H9 (cell line): ENCODE data around the gene ECI2. TPM values are rescaled to one million over a fixed set of nuclear protein-coding genes. Genes with fewer than 3 reads are reported as not detected.

Source experiments
- DNase-seq: peaks from one replicate; pipeline ENCODE4 v3.0.0-alpha.2; 2017
- H2AFZ ChIP-seq: one replicate; pipeline ENCODE4 v1.6.1; 2013; ENCODE audit warnings: mild to moderate bottlenecking, low read length, control low read depth, moderate library complexity
- H2AK5ac ChIP-seq: 2 replicates; pipeline ENCODE4 v1.6.1; 2013; ENCODE audit warnings: low read length, control low read depth, mixed read lengths; ENCODE audit not compliant: insufficient read length
- H2BK120ac ChIP-seq: one replicate; pipeline ENCODE4 v1.6.1; 2013; ENCODE audit warnings: low read depth, mild to moderate bottlenecking, low read length, control low read depth, inconsistent platforms; ENCODE audit not compliant: poor library complexity, severe bottlenecking
- H2BK12ac ChIP-seq: 2 replicates; pipeline ENCODE4 v1.6.1; 2013; ENCODE audit warnings: low read length, control low read depth, mixed read lengths, low read depth; ENCODE audit not compliant: insufficient read length
- H2BK15ac ChIP-seq: 2 replicates; pipeline ENCODE4 v1.6.1; 2013; ENCODE audit warnings: low read depth, low read length, control low read depth
- H2BK20ac ChIP-seq: one replicate; pipeline ENCODE4 v1.6.1; 2013; ENCODE audit warnings: low read depth, mild to moderate bottlenecking, low read length, control low read depth, inconsistent platforms; ENCODE audit not compliant: poor library complexity, severe bottlenecking
- H2BK5ac ChIP-seq: 2 replicates; pipeline ENCODE4 v1.6.1; 2013; ENCODE audit warnings: low read length, control low read depth, mixed read lengths; ENCODE audit not compliant: insufficient read length
- H3K14ac ChIP-seq: 2 replicates; pipeline ENCODE4 v1.6.1; 2013; ENCODE audit warnings: low read length, control low read depth; ENCODE audit not compliant: insufficient read depth
- H3K18ac ChIP-seq: 2 replicates; pipeline ENCODE4 v1.6.1; 2013; ENCODE audit warnings: low read depth, mild to moderate bottlenecking, mixed read lengths, low read length, control low read depth; ENCODE audit not compliant: insufficient read length
- H3K23ac ChIP-seq: 2 replicates; pipeline ENCODE4 v1.6.1; 2013; ENCODE audit warnings: low read length, control low read depth, mixed read lengths, low read depth; ENCODE audit not compliant: insufficient read length
- H3K23me2 ChIP-seq: 2 replicates; pipeline ENCODE4 v1.6.1; 2013; ENCODE audit warnings: low read depth, mild to moderate bottlenecking, mixed read lengths, low read length, control low read depth; ENCODE audit not compliant: insufficient read length, poor library complexity, severe bottlenecking
- H3K27ac ChIP-seq: 2 replicates; pipeline ENCODE4 v1.5.1; 2013; ENCODE audit warnings: low read length, control low read depth, mixed read lengths, low read depth; ENCODE audit not compliant: insufficient read length
- H3K27me3 ChIP-seq: 2 replicates; pipeline ENCODE4 v1.6.1; 2013; ENCODE audit warnings: low read length, control low read depth, inconsistent platforms; ENCODE audit not compliant: insufficient read depth
- H3K4ac ChIP-seq: 2 replicates; pipeline ENCODE4 v1.6.1; 2013; ENCODE audit warnings: low read depth, mild to moderate bottlenecking, control low read depth, inconsistent platforms, low read length, moderate library complexity
- H3K4me1 ChIP-seq: 2 replicates; pipeline ENCODE4 v1.6.1; 2013; ENCODE audit warnings: low read length, control low read depth, inconsistent platforms; ENCODE audit not compliant: insufficient read depth
- H3K4me2 ChIP-seq: 2 replicates; pipeline ENCODE4 v1.6.1; 2013; ENCODE audit warnings: low read length, control low read depth, mixed read lengths; ENCODE audit not compliant: insufficient read length, insufficient read depth
- H3K56ac ChIP-seq: 2 replicates; pipeline ENCODE4 v1.6.1; 2013; ENCODE audit warnings: low read depth, mild to moderate bottlenecking, mixed read lengths, low read length, control low read depth; ENCODE audit not compliant: insufficient read length
- H3K79me1 ChIP-seq: 2 replicates; pipeline ENCODE4 v1.6.1; 2013; ENCODE audit warnings: low read depth, mild to moderate bottlenecking, moderate library complexity, low read length, control low read depth, inconsistent platforms; ENCODE audit not compliant: insufficient read depth, poor library complexity, severe bottlenecking
- H3K79me2 ChIP-seq: 2 replicates; pipeline ENCODE4 v1.6.1; 2013; ENCODE audit warnings: low read length, control low read depth, inconsistent platforms; ENCODE audit not compliant: insufficient read depth
- H3K9ac ChIP-seq: 2 replicates; pipeline ENCODE4 v1.6.1; 2013; ENCODE audit warnings: low read length, control low read depth, mixed read lengths; ENCODE audit not compliant: insufficient read length; ENCODE audit errors: extremely low read depth
- H3K9me3 ChIP-seq: one replicate; pipeline ENCODE4 v1.6.1; 2013; ENCODE audit warnings: low read depth, low read length, inconsistent platforms; ENCODE audit not compliant: control insufficient read depth
- H3T11ph ChIP-seq: one replicate; pipeline ENCODE4 v1.6.1; 2013; ENCODE audit warnings: mild to moderate bottlenecking, low read length, control low read depth, inconsistent platforms
- H4K20me1 ChIP-seq: one replicate; pipeline ENCODE4 v1.6.1; 2013; ENCODE audit not compliant: control insufficient read depth, insufficient read length, insufficient read depth
- H4K5ac ChIP-seq: 2 replicates; pipeline ENCODE4 v1.6.1; 2013; ENCODE audit warnings: low read depth, mild to moderate bottlenecking, mixed read lengths, low read length, control low read depth; ENCODE audit not compliant: insufficient read length
- H4K8ac ChIP-seq: replicated peaks from 2 replicates; pipeline ENCODE4 v1.6.1; 2013; ENCODE audit warnings: low read length, control low read depth, mixed read lengths, low read depth; ENCODE audit not compliant: insufficient read length
- H4K91ac ChIP-seq: 2 replicates; pipeline ENCODE4 v1.6.1; 2013; ENCODE audit warnings: low read depth, mild to moderate bottlenecking, moderate library complexity, mixed read lengths, low read length, control low read depth; ENCODE audit not compliant: insufficient read length
- H3K27ac Mint-ChIP-seq, 3 experiments: 2 replicates in 2 of 3; 3 replicates in 1 of 3; pipeline ENCODE4 v1.8.0; 2020 to 2021; ENCODE audit warnings: mixed read lengths in 3 of 3, mild to moderate bottlenecking in 1 of 3, moderate library complexity in 1 of 3
- H3K27me3 Mint-ChIP-seq: 2 replicates; pipeline ENCODE4 v1.8.0; 2021; ENCODE audit warnings: low read depth, mild to moderate bottlenecking, moderate library complexity, mixed read lengths
- H3K36me3 Mint-ChIP-seq, 3 experiments: 2 replicates in 2 of 3; 3 replicates in 1 of 3; pipeline ENCODE4 v1.8.0; 2020 to 2021; ENCODE audit warnings: low read depth in 3 of 3, mixed read lengths in 3 of 3; ENCODE audit not compliant: insufficient read depth in 1 of 3
- H3K4me1 Mint-ChIP-seq, 2 experiments: 2 replicates each; pipeline ENCODE4 v1.8.0; 2020; ENCODE audit warnings: mixed read lengths in 2 of 2
- H3K4me3 Mint-ChIP-seq, 2 experiments: 2 replicates in 1 of 2; 3 replicates in 1 of 2; pipeline ENCODE4 v1.8.0; 2020 to 2021; ENCODE audit warnings: mild to moderate bottlenecking in 2 of 2, mixed read lengths in 2 of 2, moderate library complexity in 1 of 2
- H3K9me3 Mint-ChIP-seq, 2 experiments: 2 replicates in 1 of 2; 3 replicates in 1 of 2; pipeline ENCODE4 v1.8.0; 2020; ENCODE audit warnings: mild to moderate bottlenecking in 2 of 2, mixed read lengths in 2 of 2, moderate library complexity in 1 of 2
- WGBS: extraction: QIAGEN DNeasy Blood & Tissue Kit; methylation state at CpG from one replicate; pipeline ENCODE4 v1.1.7; 2013; ENCODE audit warnings: missing lambda C conversion rate, low lambda C conversion rate, mixed read lengths; ENCODE audit not compliant: insufficient read length; ENCODE audit errors: extremely low coverage; 5-methylcytosine and 5-hydroxymethylcytosine counted together
- total RNA-seq: library from RNA; stranded (reverse); gene quantifications from 2 replicates; pipeline ENCODE4 v1.2.1, GENCODE V29; 2021
- TF ChIP-seq, protein P1 (sequence below): fragments of 200-600 bp; sonication (generic); conservative IDR thresholded peaks from 3 replicates; pipeline ENCODE4 v1.8.0; 2021; ENCODE audit warnings: antibody characterized with exemption, mild to moderate bottlenecking

The ECI2 gene
- total RNA-seq, 1 experiment from 2014 or later: 67.5 TPM

DNA sequence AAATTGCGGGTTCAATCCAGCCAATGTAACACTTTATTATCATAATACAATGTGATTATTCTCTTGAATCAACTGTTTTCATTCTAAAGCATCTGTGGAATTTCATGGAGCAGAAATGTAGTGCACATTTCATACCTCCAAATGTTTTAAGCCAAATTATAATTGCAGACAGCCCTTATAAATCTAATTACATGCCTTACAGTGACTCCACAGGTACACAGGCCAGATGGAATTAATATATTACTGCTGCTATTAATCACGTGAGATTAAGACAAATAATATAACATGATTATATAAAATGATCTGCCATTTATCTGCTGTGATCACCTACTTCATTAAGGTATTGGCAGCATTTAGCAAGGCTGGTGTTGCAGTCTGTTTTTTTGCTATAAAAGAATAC lies 9.7 kb upstream of the ECI2 start:
- no peak overlapping the region for H4K91ac ChIP-seq
- no peak overlapping the region for H3K14ac ChIP-seq
- H3K4me1 Mint-ChIP-seq: peaks cover 2 to 4% of the 10 kb centered on the region in 2 experiments

More for the DNA sequence above, 9.7 kb upstream of the ECI2 start:
- H4K20me1 ChIP-seq: no peaks in the 10 kb centered on the region
- TF ChIP-seq, protein P1, sequence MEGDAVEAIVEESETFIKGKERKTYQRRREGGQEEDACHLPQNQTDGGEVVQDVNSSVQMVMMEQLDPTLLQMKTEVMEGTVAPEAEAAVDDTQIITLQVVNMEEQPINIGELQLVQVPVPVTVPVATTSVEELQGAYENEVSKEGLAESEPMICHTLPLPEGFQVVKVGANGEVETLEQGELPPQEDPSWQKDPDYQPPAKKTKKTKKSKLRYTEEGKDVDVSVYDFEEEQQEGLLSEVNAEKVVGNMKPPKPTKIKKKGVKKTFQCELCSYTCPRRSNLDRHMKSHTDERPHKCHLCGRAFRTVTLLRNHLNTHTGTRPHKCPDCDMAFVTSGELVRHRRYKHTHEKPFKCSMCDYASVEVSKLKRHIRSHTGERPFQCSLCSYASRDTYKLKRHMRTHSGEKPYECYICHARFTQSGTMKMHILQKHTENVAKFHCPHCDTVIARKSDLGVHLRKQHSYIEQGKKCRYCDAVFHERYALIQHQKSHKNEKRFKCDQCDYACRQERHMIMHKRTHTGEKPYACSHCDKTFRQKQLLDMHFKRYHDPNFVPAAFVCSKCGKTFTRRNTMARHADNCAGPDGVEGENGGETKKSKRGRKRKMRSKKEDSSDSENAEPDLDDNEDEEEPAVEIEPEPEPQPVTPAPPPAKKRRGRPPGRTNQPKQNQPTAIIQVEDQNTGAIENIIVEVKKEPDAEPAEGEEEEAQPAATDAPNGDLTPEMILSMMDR: no peak
- DNase-seq: no peak
- H2BK5ac ChIP-seq: no peak overlapping the region
- no peak overlapping the region for H3T11ph ChIP-seq
- H3K56ac ChIP-seq: no peak overlapping the region
- no peaks in the 10 kb centered on the region for H3K4me1 ChIP-seq
- H3K79me2 ChIP-seq: no peaks in the 10 kb centered on the region
- no peak overlapping the region for H3K27ac Mint-ChIP-seq
- WGBS: no CpG with 5 or more reads among the region's 2 CpGs
- no peak overlapping the region for H3K4me2 ChIP-seq
- no peaks in the 10 kb centered on the region for H3K23me2 ChIP-seq
- H2BK15ac ChIP-seq: no peak overlapping the region
- H3K23ac ChIP-seq: no peak overlapping the region
- H3K9ac ChIP-seq: no peak overlapping the region
- H2BK20ac ChIP-seq: no peak overlapping the region
- H3K27ac ChIP-seq: no peak overlapping the region
- H3K4ac ChIP-seq: no peak overlapping the region
- no peak overlapping the region for H4K5ac ChIP-seq
- no peak overlapping the region for H3K4me3 Mint-ChIP-seq
- H3K79me1 ChIP-seq: no peaks in the 10 kb centered on the region
- no peak overlapping the region for H3K18ac ChIP-seq
- H2BK120ac ChIP-seq: no peak overlapping the region
- no peaks in the 10 kb centered on the region for H3K27me3 Mint-ChIP-seq
- no peaks in the 10 kb centered on the region; a peak in 1 of 7 replicates for H3K36me3 Mint-ChIP-seq
- H2AFZ ChIP-seq: no peak overlapping the region
- no peaks in the 10 kb centered on the region for H3K27me3 ChIP-seq
- no peaks in the 10 kb centered on the region; a peak in 3 of 5 replicates for H3K9me3 Mint-ChIP-seq
- H3K9me3 ChIP-seq: no peaks in the 10 kb centered on the region
- no peak overlapping the region for H2BK12ac ChIP-seq
- H2AK5ac ChIP-seq: no peak overlapping the region
- H4K8ac ChIP-seq: no peak overlapping the region
